HG02852 (cell line): ENCODE measurements around the gene DBF4B.
"Not testable (repeated sequence)": the region's sequence is repeated elsewhere in the genome, so short reads cannot be mapped to it uniquely, and the experiment has no call there.

ENCODE experiments used
- ATAC-seq: cut with Tn5 transposase; IDR thresholded peaks from one replicate; pipeline ENCODE4 v1.9.1; 2021; ENCODE audit warnings: mild to moderate bottlenecking, moderate library complexity; ENCODE audit not compliant: unreplicated experiment

DBF4B gene

DNA sequence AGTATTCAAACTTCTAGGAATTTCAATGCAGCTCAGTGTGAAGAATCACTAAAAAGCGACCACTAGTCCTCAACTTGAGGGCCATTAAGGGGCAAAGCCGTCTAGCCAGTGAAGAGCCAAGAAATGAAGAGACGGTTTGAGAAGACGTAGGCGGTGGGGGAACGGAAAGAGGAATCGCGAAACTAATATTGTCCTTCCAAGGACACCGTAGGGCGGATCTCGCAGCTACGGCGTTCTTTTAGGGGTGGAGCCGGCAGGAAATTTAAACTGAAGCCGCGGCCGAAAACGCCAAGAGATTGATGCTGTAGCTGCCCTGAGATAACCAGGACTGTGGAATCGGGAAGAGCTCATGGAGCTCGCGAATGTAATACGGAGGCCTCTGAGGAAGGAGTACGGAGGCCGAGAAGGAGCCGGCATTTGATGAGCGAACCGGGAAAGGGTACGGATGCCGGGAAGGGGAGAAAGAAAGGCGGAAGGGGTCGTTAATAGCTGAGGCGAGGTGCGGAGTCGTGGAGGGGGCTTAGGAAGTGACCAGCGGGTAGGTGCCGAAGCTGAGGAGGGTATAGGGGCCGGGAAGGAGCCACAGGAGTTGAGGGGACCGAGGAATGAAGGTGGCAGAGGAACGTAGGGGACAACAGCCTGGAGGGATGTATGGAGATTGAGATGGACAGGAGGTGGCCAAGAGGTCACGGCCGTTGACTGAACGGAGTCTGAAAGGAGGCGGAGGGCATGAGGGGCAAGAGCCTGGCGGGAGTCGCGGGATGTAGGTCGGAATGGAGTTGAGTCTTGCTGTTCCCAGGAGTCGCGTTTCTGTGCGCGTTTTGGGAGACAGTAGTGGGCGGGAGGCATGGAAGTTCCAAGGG is at the start of gene DBF4B:
Gene DBF4B (plus strand): TSS at position 265 of the 863 bp plus-strand sequence. CDS start 156 bp downstream, at position 421.
- no peak for ATAC-seq

- ATAC-seq: no peak
Measured at GRCh38 chr17:44661835-44662234, 46.6 kb upstream of the DBF4B start.

- no peak for ATAC-seq
Measured at GRCh38 chr17:44663095-44663494, 45.4 kb upstream of the DBF4B start.

DNA sequence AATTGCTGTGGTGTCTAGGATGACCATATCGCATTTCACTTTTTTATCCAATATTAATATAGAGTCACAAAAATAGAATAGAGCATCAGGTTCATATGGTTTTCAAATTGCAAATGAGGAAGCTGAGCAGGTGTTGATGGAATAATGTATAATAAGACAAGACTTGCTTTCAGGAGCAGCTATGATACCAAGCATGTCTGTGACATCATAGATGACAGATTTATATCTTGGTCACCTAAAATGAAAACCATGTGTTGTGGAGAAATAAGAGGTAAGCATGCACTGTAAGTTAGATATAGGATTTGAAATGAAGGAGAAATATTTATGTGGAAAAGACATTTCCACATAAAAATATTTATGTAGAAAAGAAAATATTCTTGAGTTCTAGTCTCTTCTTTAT is 43.6 kb upstream of the DBF4B start:
- no peak for ATAC-seq

- ATAC-seq: no peak
Measured at GRCh38 chr17:44666006-44666405, 42.5 kb upstream of the DBF4B start.

DNA sequence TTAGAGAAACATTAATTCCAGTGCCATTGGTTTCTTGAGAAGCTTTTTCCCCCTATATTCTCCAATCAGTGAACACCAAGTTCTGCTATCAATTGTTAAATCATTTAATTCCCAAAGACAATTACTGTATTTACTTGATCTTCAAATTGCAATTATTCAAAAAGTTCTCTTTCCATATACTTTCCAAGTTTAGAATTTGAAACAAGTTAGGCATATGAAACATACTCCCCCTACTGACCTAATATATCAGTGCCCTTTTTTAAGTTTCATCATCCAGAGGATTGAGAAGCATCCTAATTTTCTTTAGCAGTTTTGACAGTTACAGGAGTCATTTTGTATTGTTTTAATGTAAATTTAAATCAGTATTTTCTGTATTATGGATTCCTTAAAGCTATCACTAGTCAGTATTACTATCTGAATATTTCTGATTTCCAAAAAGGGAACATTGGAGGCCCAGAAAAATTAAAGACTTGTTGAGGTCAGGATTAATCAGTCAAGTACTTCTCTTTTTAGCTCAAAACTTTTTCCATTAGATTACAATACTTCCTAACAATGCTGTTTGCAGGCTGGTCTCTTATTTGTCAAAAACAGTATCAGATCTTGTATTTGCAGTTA is 35.9 kb upstream of the DBF4B start:
- no peak for ATAC-seq

GRCh38 chr17:44673893-44674292 is 34.6 kb upstream of the DBF4B start:
- no peak for ATAC-seq

DNA sequence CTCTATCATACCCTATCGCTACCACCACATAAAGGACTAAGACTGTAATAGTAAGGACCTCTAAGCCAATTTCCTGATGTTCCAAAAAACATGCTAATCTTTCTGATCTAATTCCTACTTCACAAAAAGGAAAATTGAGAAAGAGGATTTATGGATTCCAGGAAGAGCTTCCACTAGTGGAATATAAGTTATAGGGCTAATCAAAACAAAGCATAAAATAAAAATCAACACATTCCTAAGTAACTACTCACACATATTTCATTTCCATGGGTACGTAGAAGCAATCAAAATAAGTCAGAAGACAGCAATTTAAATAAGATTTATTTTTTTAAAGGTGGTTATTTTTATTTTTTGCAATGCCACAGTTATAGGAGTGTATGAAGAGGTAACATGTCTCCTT is 31.3 kb upstream of the DBF4B start:
- no peak for ATAC-seq

DNA sequence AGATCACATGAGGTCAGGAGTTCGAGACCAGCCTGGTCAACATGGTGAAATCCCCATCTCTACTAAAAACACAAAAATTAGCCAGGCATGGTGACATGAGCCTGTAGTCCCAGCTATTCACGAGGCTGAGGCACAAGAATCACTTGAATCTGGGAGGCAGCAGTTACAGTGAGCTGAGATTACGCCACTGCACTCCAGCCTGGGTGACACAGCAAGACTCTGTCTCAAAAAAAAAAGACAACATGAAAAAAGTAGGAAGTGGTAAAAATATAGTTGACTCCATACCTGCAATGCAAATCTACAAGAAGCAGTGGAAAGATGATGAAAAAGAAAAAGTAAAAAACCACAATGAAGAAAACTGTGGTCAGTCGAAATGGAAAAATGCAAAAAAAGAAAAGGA is 25.2 kb upstream of the DBF4B start:
- not testable (repeated sequence) for ATAC-seq

- no peak for ATAC-seq
Measured at GRCh38 chr17:44687756-44688155, 20.7 kb upstream of the DBF4B start.

- no peak for ATAC-seq
Measured at GRCh38 chr17:44688200-44688599, 20.3 kb upstream of the DBF4B start.

GRCh38 chr17:44688675-44689476 is 19.6 kb upstream of the DBF4B start:
- peak; percentile 31 for ATAC-seq

- ATAC-seq: peak; percentile 86
Measured at GRCh38 chr17:44689477-44690217, 18.8 kb upstream of the DBF4B start, which contains the start of gene CCDC43. Gene CCDC43, minus strand, starts transcription at chr17:44689776. Its CDS starts 23 bp downstream, at chr17:44689753.

- ATAC-seq: not testable (repeated sequence)
Measured at GRCh38 chr17:44690746-44691306, 17.6 kb upstream of the DBF4B start.

DNA sequence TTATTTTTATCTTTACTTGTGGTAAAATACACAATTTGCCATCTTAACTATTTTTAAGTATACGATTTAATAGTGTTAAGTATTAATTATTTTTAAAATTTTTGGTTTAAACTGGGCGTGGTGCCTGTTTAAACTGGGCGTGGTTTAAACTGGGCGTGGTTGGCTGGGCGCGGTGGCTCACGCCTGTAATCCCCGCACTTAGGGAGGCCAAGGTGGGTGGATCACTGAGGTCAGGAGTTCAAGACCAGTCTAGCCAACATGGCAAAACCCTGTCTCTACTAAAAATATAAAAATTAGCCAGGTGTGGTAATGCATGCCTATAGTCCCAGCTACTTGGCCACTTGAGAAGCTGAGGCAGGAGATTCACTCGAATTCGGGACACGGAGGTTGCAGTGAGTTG is 14.9 kb upstream of the DBF4B start:
- ATAC-seq: no peak

- not testable (repeated sequence) for ATAC-seq
Measured at GRCh38 chr17:44700288-44700687, 8.2 kb upstream of the DBF4B start.

DNA sequence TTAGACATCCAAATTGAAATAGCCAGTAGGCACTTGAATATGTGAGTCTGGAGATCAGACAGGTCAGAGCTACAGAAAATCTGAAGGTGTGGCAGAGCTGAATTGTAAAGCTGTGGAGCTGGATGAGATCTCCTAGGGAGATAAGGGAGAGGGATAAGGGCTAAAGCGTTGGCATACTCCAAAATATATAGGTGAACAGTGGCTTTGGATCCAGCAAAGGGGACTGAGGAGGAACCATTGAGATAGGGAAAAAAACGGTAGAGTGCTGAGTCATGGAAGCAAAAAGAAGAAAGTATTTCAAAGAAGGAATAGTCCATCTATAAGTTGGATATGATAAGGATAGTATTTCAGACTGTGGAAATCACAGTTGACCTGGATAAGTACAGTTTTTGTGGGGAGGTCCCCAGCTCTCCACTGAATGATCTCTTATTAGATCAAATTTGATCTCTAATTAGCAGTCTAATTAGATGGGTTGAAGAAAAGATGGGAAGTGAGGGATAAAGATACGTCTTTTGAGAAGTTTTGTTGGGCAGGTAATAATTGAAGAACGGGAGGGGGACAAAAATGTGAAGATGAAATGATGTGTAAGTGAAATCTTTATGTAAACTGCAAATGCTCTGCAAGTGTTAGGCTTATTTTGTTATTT is 587 bp upstream of the DBF4B start:
- no peak for ATAC-seq

- ATAC-seq: no peak
Measured at GRCh38 chr17:44719444-44719843, 11.0 kb downstream of the DBF4B start.

GRCh38 chr17:44722254-44722653 is 13.8 kb downstream of the DBF4B start:
- no peak for ATAC-seq

- ATAC-seq: not testable (repeated sequence)
Measured at GRCh38 chr17:44726121-44726520, 17.7 kb downstream of the DBF4B start.
